AML-193 (cell line): ENCODE results near the gene CTPS1.
A peak's percentile ranks its signal among the peaks of the same experiment; 100 is the strongest.

Experiments
- DNase-seq, 2 experiments: peaks; one replicate each; lab custom pipeline; 2025; lab: John Stamatoyannopoulos, UW

The CTPS1 gene

GRCh38 chr1:41023279-41023990 is 43.9 kb downstream of the CTPS1 start:
- DNase-seq = no peak

- no peak for DNase-seq
Measured at GRCh38 chr1:41024953-41025352, 45.5 kb downstream of the CTPS1 start.

- no peak for DNase-seq
Measured at GRCh38 chr1:41025979-41026819, 46.7 kb downstream of the CTPS1 start.

GRCh38 chr1:41028034-41028642 is 48.6 kb downstream of the CTPS1 start:
- DNase-seq = no peak

- DNase-seq = no peak
Measured at GRCh38 chr1:41030872-41031616, 51.5 kb downstream of the CTPS1 start.

- no peak for DNase-seq
Measured at GRCh38 chr1:41032147-41032546, 52.7 kb downstream of the CTPS1 start.

- no peak for DNase-seq
Measured at GRCh38 chr1:41033272-41033671, 53.8 kb downstream of the CTPS1 start.

GRCh38 chr1:41037116-41037903 is 57.8 kb downstream of the CTPS1 start:
- no peak for DNase-seq

GRCh38 chr1:41038110-41038509 is 58.6 kb downstream of the CTPS1 start:
- DNase-seq = no peak

- peak; percentile 18 to 23 for DNase-seq
Measured at GRCh38 chr1:41041614-41042270, 62.2 kb downstream of the CTPS1 start.

GRCh38 chr1:41044187-41044586 is 64.7 kb downstream of the CTPS1 start:
- DNase-seq = no peak

GRCh38 chr1:41045740-41046139 is 66.2 kb downstream of the CTPS1 start:
- DNase-seq = no peak

GRCh38 chr1:41046347-41046775 is 66.9 kb downstream of the CTPS1 start:
- no peak for DNase-seq

- DNase-seq = no peak
Measured at GRCh38 chr1:41048540-41048939, 69.0 kb downstream of the CTPS1 start.

GRCh38 chr1:41051022-41051421 is 71.5 kb downstream of the CTPS1 start:
- no peak for DNase-seq

GRCh38 chr1:41053316-41053715 is 73.8 kb downstream of the CTPS1 start:
- peak; percentile 31 to 33 for DNase-seq

- DNase-seq = no peak
Measured at GRCh38 chr1:41056907-41057306, 77.4 kb downstream of the CTPS1 start.
